Stomach (tissue), 9 donors: Measurements from ENCODE around the gene AQP10. TPM values are rescaled to one million over a fixed set of nuclear protein-coding genes. Genes with fewer than 3 reads are reported as not detected.

Experiments used
- DNase-seq, 2 donors: peaks; one replicate each; pipeline versions ENCODE4 v3.0.0 to v3.0.0-alpha.2; 2013 to 2019
- H3K27ac ChIP-seq, 5 donors: fragments of 200-600 bp in 4 of 5; sonication (generic) in 4 of 5; one replicate each; pipeline ENCODE4 v1.5.1; 2013 to 2019; ENCODE audit warnings: mild to moderate bottlenecking in 1 of 5, moderate library complexity in 1 of 5
- H3K27me3 ChIP-seq, 3 donors: fragments of 200-600 bp; sonication (generic); one replicate each; pipeline ENCODE4 v1.5.1; 2017 to 2019; ENCODE audit warnings: mixed run types in 1 of 3
- H3K36me3 ChIP-seq, 4 donors: fragments of 200-600 bp; sonication (generic); 1 replicate in 3 of 4; 2 replicates in 1 of 4; pipeline ENCODE4 v1.5.1; 2016 to 2019
- H3K4me1 ChIP-seq, 4 donors: fragments of 200-600 bp; sonication (generic); one replicate each; pipeline ENCODE4 v1.5.1; 2016 to 2019
- H3K4me3 ChIP-seq, 4 donors: fragments of 200-600 bp; sonication (generic) in 3 of 4; one replicate each; pipeline ENCODE4 v1.5.1; 2016 to 2019; ENCODE audit warnings: mild to moderate bottlenecking in 1 of 4
- H3K9me3 ChIP-seq, 4 donors: fragments of 200-600 bp; sonication (generic); one replicate each; pipeline ENCODE4 v1.5.1; 2016 to 2019
- CTCF ChIP-seq, 7 experiments: fragments of 450-650 bp in 4 of 7; fragments of 200-600 bp in 3 of 7; sonication (generic) in 3 of 7; IDR thresholded peaks; one replicate each; pipeline ENCODE4 v1.5.1; 2016 to 2019; ENCODE audit warnings: antibody characterized with exemption in 7 of 7, control low read depth in 2 of 7, mild to moderate bottlenecking in 1 of 7
- EP300 ChIP-seq: sonication (generic); formaldehyde crosslinking; IDR thresholded peaks from one replicate; pipeline ENCODE4 v1.6.1; 2017; ENCODE audit warnings: antibody characterized with exemption
- POLR2A ChIP-seq, 4 donors: fragments of 450-650 bp; IDR thresholded peaks; one replicate each; pipeline ENCODE4 v1.6.1; 2016; ENCODE audit warnings: antibody characterized with exemption in 4 of 4, control low read depth in 2 of 4, mild to moderate bottlenecking in 1 of 4, moderate library complexity in 1 of 4
- POLR2AphosphoS5 ChIP-seq, 3 donors: sonication (generic); formaldehyde crosslinking; IDR thresholded peaks; one replicate each; pipeline ENCODE4 v1.6.1; 2016; ENCODE audit warnings: antibody characterized with exemption in 3 of 3
- WGBS, 5 donors: extraction: QIAGEN DNeasy Blood & Tissue Kit in 3 of 5; methylation state at CpG; one replicate each; pipeline versions ENCODE4 v1.1.5 to v1.1.7; 2013 to 2018; 5-methylcytosine and 5-hydroxymethylcytosine counted together
- intact Hi-C: fragments of 100-400 bp; cut with DNase I; formaldehyde crosslinking; loops from one replicate; pipeline ENCODE4 v1.15.1; 2023; ENCODE audit warnings: low total_unique reads
- polyA plus RNA-seq, 3 donors: library from polyadenylated mRNA; stranded (reverse); fragments of 200-250 nt; gene quantifications; one replicate each; pipeline ENCODE4 v1.2.3, GENCODE V29; 2013
- total RNA-seq, 5 donors: library from RNA; depleted of rRNA; stranded (reverse); fragments of >200 nt; gene quantifications; one replicate each; pipeline versions ENCODE4 v1.1.0 to v1.2.3, GENCODE V29; 2014 to 2016
- donor health status: healthy with polysubstance abuse.
- donor health status: Bipolar disorder and iron deficiency.
- donor health status: healthy.

AQP10 gene
- total and polyA plus RNA-seq, 8 donors, result not detected

DNA sequence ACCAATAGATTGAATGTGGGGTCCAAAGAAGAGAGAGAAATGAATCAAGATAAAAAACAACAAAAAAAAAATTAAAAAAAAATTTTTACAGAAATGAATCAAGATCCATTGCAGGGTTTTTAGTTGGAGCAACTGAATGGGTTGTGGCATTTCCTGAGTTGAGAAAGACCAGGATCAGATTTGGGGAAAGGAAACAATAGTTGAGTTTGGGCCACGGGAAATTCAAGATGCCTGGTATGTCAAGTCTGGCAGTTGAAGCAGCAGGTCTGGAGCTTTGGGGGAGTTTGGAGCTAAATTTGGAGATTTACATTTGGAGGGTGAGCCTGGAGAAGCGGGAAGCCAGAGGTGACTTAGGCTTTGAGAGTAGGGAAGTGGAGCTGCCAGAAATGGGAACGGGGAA is 27.1 kb downstream of the AQP10 start:
- H3K27ac ChIP-seq, result peak overlapping the region in 1 of 5 donors; percentile 29
- no peak overlapping the region for H3K4me3 ChIP-seq
- WGBS, 5 donors, result 84 to 98% (median 91%) methylated on average over 3 of the region's 3 CpGs
- H3K4me1 ChIP-seq, result peaks cover 11 to 32% (median 19%) of the 10 kb centered on the region in 4 donors
- H3K9me3 ChIP-seq, result no peaks in the 10 kb centered on the region
- TF ChIP-seq EP300 (no peak), CTCF (IDR thresholded peaks at IDR 0.05) (no peak), POLR2AphosphoS5 (IDR thresholded peaks at IDR 0.05) (no peak), POLR2A (IDR thresholded peaks at IDR 0.05) (no peak)
- peaks cover 50 to 67% (median 67%) of the 10 kb centered on the region in 4 donors for H3K36me3 ChIP-seq
- intact Hi-C loops, result no loop called here
- DNase-seq, result no peak
- peaks cover 0 to 6% (median 0%) of the 10 kb centered on the region in 3 donors for H3K27me3 ChIP-seq

DNA sequence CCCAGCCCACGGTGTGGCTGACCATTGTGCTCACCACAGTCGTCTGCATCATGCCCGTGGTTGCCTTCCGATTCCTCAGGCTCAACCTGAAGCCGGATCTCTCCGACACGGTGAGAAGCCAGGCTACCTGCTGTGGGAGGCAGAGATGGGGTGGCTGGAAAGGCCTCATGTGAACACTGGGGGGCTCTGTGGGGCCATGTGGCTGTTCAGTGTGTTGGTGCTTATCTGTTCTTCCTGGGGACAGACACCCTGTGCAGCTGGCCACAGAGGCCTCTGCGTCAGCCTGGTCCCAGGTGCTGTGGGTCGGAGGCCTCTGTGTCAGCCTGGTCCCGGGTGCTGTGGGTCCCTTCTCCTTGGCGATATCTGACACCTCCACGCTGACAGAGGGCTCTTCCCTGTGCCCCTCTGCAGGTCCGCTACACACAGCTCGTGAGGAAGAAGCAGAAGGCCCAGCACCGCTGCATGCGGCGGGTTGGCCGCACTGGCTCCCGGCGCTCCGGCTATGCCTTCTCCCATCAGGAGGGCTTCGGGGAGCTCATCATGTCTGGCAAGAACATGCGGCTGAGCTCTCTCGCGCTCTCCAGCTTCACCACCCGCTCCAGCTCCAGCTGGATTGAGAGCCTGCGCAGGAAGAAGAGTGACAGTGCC is 27.7 kb downstream of the AQP10 start:
- no peak for DNase-seq
- Histone ChIP-seq H3K27ac (peak overlapping the region in 3 of 5 donors; percentile 16 to 29 (median 26)), H3K27me3 (peaks cover 0 to 6% (median 0%) of the 10 kb centered on the region in 3 donors), H3K4me1 (peaks cover 17 to 38% (median 23%) of the 10 kb centered on the region in 4 donors), H3K9me3 (no peaks in the 10 kb centered on the region), H3K36me3 (peaks cover 44 to 61% (median 61%) of the 10 kb centered on the region in 4 donors), H3K4me3 (no peak overlapping the region)
- intact Hi-C loops, result no loop called here
- WGBS, 5 donors, result 83 to 92% (median 91%) methylated on average over 13 to 27 of the region's 27 CpGs
- no peak for TF ChIP-seq POLR2A (IDR thresholded peaks at IDR 0.05)
- TF ChIP-seq EP300, result no peak
- no peak for TF ChIP-seq CTCF (IDR thresholded peaks at IDR 0.05)
- TF ChIP-seq POLR2AphosphoS5 (IDR thresholded peaks at IDR 0.05), result no peak

GRCh38 chr1:154349121-154349520 is 28.2 kb downstream of the AQP10 start:
- Histone ChIP-seq H3K27ac (peak overlapping the region in 3 of 5 donors; percentile 3 to 26 (median 16)), H3K27me3 (peaks cover 0 to 6% (median 0%) of the 10 kb centered on the region in 3 donors), H3K9me3 (no peaks in the 10 kb centered on the region), H3K36me3 (peaks cover 38 to 56% (median 55%) of the 10 kb centered on the region in 4 donors), H3K4me1 (peaks cover 23 to 44% (median 29%) of the 10 kb centered on the region in 4 donors), H3K4me3 (no peak overlapping the region)
- no peak for DNase-seq
- intact Hi-C loops, result no loop called here
- 59 to 78% (median 76%) methylated on average over 5 to 7 of the region's 7 CpGs for WGBS, 5 donors
- TF ChIP-seq POLR2AphosphoS5 (IDR thresholded peaks at IDR 0.05) (no peak), EP300 (no peak), POLR2A (IDR thresholded peaks at IDR 0.05) (no peak), CTCF (IDR thresholded peaks at IDR 0.05) (no peak)

DNA sequence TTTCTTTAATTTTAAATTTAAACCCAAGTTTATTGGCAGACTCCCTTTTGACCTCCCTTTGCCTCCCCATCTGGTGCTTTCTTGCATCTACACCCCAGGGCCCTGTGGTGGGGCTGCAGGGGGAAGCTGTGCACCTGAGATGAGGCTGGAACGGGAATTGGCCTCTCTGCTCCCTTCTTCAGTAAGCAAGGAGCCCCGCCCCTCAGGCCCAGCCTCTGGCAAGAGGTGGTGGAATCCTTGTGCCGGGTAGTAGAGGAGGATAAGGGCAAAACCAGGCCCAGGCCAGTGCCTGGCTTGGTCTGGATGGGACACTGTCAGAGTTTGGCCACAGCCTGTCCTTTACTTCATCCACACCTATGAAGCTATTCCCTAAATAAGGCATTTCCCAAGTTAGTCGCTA is 29.5 kb downstream of the AQP10 start:
- Histone ChIP-seq H3K4me1 (peaks cover 31 to 56% (median 38%) of the 10 kb centered on the region in 4 donors), H3K36me3 (peaks cover 29 to 43% (median 42%) of the 10 kb centered on the region in 4 donors), H3K4me3 (no peak overlapping the region), H3K9me3 (no peaks in the 10 kb centered on the region), H3K27ac (peak overlapping the region in 4 of 5 donors; percentile 33 to 85 (median 64)), H3K27me3 (peaks cover 0 to 6% (median 0%) of the 10 kb centered on the region in 3 donors)
- 63 to 87% (median 69%) methylated on average over 4 of the region's 4 CpGs for WGBS, 5 donors
- intact Hi-C loops, result no loop called here
- TF ChIP-seq EP300 (no peak), POLR2A (IDR thresholded peaks at IDR 0.05) (no peak), CTCF (IDR thresholded peaks at IDR 0.05) (no peak), POLR2AphosphoS5 (IDR thresholded peaks at IDR 0.05) (no peak)
- DNase-seq, result peak in 1 of 2 donors; percentile 52
